ENCODE measurements around the gene HOXB1.

Gene HOXB1

GRCh38 chr17:48553826-48554225, 23.0 kb upstream of the HOXB1 start:
- FAIRE-seq: no peak

DNA sequence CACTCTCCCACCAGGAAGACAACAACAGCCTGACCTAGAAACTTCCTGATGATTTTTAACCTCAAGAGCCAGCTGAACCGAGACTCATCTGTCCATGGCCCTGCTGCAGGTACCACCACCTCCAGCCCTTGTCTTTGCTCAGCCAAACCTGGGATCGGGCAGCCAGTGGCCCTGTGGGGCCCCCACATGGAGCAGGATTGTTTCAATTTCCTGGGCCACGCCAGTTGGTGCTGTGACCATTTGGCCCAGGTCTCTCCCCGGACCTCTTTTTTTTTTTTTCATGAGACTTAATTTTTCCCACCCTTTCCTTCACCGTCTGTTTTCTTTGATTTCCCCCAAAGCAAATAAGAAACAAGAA, 22.4 kb upstream of the HOXB1 start:
- no peak for FAIRE-seq

GRCh38 chr17:48552466-48553189, 21.8 kb upstream of the HOXB1 start:
- no peak for FAIRE-seq

DNA sequence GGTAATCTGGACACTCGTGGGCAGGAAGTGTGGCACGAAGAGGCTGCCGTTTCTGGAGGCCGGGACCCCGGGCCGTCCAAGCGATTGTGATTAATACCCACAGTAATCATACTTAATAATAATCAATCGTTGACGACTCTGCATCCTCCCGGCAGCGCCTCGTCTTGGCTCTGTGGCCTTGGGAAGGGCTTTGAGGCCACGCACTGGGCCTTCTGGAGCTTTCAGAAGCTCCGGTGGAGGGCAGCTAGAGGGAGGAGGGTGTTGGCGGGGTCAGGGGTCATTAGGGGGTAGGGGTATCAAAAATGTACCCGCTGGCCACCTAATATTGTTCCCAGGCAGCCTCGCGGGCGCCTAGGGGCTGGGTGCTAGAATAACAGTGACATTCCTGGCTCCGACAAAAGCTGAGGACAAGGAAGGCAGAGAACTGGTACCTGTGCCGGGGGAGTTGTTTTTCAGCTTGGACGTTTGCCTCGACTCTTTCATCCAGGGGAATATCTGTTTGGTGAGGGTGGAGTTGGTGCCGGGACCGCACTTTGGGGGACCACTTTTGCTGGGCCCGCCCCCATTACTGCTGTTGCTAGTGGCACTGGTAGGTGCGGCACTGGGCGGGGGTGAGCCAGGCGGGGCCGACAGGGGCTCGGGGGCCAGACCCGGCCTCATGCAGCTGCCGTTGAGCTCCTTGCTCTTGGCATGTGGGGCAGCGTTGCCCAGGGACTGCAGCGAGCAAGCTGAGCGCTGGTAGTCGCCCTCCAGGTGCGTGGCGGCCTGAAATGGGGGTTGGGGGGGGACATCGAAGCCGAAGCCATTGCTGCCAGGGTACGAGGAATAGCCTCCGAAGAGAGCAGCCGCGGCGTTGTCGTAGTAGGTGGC, 21.0 kb upstream of the HOXB1 start:
- FAIRE-seq: no peak

- FAIRE-seq: no peak
These were observed 20.4 kb upstream of the HOXB1 start for GRCh38 chr17:48551214-48551555.

GRCh38 chr17:48550502-48551213, 19.8 kb upstream of the HOXB1 start:
- FAIRE-seq: no peak

DNA sequence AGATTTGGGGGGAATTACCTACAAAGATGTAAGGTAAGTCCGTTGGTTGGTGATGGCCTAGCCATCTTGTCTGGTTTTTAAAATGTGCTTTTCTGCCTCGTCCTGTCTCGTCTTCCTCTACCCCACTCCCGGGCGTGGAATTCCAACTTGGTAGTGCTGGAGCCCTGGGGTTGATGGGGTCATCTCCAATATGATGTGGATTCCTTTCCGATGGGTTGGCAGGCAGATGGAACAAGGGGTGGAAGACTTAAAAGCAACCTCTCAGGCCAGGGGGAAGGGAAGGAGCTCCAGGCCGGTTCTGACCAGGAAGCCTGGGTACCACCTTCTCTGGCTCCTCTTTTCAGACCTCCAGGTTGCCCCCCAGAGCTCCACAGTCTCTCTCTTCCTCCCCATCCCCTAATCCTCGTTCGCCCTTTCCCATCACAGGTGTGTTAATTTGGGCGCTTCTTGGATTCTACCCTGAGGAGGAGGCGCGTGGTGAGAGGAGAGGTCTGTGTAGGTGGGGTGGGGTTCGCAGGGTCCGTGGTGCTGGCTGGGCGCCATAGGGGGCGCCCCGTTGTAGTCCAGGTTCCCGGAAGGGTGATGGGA, 19.2 kb upstream of the HOXB1 start:
- no peak for FAIRE-seq

GRCh38 chr17:48549281-48549630, 18.4 kb upstream of the HOXB1 start:
- no peak for FAIRE-seq

DNA sequence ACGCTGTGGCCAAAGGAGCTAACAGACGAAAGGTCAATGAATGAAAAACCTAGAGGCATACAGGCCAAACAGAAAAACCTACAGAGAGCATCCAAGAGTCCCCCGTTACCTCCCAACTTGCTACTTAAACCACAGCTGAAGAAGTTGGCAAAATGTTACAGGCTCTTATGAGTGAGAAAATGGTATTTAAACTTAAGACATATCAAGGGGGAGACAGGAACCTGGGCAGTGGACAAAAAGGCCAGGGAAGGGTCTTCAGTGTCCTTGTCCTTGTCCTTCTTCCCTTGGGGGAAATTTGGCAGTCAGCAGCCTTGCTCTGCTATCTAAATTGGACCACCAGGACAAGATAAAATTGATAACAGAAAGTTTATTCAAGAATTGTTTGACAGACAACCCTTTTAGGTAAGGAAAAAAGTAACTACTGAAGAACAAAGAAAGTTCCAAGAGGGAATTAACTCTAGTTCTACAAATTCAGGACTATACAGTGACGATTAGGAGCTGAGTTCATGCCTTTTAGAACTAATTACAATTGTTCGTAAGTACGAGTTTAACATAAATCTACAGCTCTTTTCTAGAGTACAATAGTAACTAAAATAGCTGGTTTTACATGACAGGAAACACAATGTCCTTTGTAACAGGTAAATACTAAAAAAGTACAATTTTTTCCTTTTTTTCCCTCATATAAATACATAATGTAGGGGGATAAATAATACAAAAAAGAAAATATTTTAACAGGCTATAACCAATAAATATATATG, 17.9 kb upstream of the HOXB1 start:
- FAIRE-seq: no peak

- no peak for FAIRE-seq
These were observed 17.2 kb upstream of the HOXB1 start for GRCh38 chr17:48547808-48548522.

GRCh38 chr17:48546924-48547807, 16.4 kb upstream of the HOXB1 start:
- peak; percentile 14 for FAIRE-seq

DNA sequence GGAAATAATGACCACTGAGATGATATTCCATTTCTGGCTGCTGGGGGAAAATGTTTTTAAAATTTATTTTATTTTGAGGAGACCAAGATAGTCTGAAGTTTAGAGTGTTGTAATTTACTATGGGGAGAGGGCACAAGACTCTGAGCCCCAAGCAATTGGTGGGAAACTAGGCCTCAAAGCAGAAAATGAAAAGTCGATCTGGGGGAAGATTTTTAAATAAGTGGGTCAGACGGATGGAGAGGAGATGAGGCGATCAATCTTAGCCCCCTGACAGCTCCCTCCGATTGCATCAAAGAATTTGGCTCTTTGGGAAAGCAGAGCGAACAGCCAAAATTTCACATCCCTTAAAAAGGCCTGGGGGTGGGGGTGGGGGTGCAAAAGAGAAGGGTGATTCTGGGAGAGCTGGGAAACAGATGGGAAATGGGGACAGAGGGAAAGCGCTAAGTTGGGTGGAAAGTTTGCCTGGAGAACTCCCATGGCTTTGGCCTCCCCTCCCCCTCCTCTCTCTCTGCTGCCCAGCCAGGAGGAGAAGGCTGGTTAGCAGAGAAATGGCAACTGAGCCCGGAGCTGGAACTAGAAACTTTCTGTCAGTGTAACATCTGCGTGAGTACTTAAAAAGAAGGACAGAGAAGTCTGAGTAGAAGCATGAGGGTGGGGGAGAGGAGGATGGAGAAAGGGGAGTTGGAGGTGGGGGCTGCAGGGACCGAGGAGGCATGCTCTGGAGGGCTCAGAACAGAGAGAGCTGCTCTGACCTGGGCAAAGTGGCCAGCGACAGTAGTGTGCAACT, 15.5 kb upstream of the HOXB1 start:
- no peak for FAIRE-seq

GRCh38 chr17:48545539-48545938, 14.7 kb upstream of the HOXB1 start:
- no peak for FAIRE-seq

DNA sequence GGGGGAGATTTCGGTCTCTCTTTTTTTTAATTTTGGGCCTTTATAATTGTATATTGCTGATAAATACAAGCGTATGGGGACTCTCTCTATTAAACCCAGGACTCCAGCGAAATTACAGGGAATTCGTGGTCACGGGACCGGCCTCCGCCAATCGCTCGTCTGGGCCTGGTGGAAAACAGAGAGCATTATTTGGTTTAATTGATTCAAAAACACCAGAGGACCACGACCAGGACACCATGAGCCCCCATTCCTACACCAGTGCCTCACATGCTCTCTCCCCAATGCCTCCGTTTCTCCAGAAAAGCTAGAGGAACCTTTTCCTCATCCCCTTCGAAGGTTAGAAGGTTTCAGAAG, 14.2 kb upstream of the HOXB1 start, which contains the start of gene HOXB2:
Gene HOXB2 (minus strand): TSS at position 88 of the 354 bp plus-strand sequence. CDS start 198 bp downstream, outside the sequence.
- FAIRE-seq: no peak

GRCh38 chr17:48544349-48545021, 13.7 kb upstream of the HOXB1 start:
- no peak for FAIRE-seq

GRCh38 chr17:48543854-48544348, 13.1 kb upstream of the HOXB1 start:
- no peak for FAIRE-seq

GRCh38 chr17:48543107-48543853, 12.5 kb upstream of the HOXB1 start:
- FAIRE-seq: no peak

- FAIRE-seq: no peak
These were observed 11.9 kb upstream of the HOXB1 start for GRCh38 chr17:48542698-48543106.

Measured in colon (tissue), 2 donors.